HG03064 (cell line): ENCODE results near the gene OR52K1.

Source experiments
- ATAC-seq: cut with Tn5 transposase; IDR thresholded peaks from one replicate; pipeline ENCODE4 v1.9.1; 2021; ENCODE audit warnings: low read depth; ENCODE audit not compliant: unreplicated experiment

The OR52K1 gene

GRCh38 chr11:4482445-4482844 lies at the start of gene OR52K1:
OR52K1 (plus strand) TSS chr11:4482646; CDS start chr11:4488901, 6,255 bp downstream.
- no peak for ATAC-seq

DNA sequence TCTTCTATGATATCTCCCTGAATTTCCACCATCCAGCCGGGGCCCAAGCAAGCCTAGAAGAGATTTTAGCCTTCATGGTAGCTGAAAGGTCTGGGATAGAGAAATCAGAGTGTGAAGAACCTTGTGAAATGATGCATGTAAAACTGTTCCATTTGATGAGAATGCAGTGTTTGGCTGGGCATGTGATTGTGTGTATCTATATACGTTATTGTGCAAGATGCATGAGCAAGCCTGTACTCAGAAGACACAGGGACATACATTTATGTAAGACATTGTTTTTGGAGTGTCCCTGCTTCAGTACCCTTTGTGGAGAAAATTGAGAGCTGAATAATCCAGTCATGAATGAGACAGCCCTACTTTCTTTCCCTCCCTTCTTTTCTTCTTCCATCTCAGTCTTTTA lies 48.6 kb upstream of the OR52K1 start:
- ATAC-seq = no peak

DNA sequence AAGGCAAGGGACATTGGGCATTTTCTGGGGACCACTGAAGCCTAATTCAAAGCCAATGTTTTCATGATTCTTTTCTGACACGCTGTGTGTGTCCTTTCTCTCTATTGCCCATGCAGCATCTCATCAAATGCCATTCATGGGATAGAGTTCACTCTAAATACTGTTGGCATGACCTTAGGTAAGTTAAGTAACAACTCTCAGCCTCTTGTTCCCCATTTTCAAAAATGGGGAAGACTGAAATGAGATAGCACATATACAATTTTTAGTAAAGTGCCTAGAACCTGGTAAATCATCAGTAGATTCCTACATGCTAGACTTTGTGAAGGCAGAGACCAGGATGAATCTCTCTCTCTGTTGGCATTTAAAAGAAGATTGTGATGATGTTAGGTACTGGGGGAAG lies 46.0 kb upstream of the OR52K1 start:
- ATAC-seq = no peak

- ATAC-seq = no peak
These were observed 40.9 kb upstream of the OR52K1 start for GRCh38 chr11:4441515-4441914.

DNA sequence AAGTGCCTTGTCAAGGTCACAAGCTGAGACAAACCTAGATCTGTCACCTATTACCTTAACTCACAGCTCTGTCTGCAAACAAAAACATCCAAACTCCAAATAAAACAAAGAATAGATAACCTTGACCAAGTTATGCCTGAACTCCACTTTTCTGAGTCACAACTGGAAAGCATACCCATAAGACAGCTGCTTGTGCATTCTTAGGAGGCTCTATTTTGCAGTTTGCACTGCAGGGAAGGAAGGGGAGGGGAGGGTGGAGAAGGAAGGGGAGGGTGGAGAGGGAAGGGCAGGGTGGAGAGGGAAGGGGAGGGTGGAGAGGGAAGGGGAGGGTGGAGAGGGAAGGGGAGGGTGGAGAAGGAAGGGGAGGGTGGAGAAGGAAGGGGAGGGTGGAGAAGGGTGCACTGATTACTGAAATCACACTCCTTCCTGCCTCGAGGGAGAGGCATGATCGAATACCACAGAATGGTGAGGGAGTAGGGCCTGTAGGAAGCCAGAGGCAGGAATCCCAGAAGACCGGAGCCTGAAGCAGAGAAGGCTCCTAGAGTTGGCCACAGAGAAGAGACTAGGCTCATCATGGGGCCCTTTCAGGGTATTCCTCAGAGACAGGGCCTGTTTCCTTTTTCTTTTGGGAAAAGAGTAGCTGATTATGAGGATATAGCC lies 39.1 kb upstream of the OR52K1 start:
- no peak for ATAC-seq

GRCh38 chr11:4448995-4449394 lies 33.5 kb upstream of the OR52K1 start, which contains the start of gene OR52K2:
OR52K2 (plus strand) TSS chr11:4449295; CDS start chr11:4449340, 45 bp downstream.
- ATAC-seq = no peak

- no peak for ATAC-seq
These were observed 29.3 kb upstream of the OR52K1 start for GRCh38 chr11:4453118-4453517.

DNA sequence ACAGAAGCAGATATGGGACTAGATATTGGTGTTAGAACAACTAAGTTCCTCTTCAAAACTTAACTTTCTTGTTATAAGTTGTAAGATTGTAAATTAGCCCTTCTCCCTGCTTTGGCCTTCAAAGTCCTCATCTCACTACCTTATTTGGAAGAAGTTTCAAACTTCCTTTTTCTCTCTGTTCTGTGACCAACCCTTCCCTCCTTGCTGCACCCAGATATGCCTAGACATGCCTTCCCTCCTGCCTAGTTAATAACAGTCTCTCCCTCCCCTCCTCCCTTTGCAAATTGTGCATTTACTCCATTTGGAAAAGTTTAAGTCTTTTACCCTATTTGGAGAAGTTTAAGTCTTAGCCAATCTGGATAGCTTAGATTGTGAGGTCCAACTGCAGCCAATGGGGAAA lies 28.4 kb upstream of the OR52K1 start:
- no peak for ATAC-seq

GRCh38 chr11:4455419-4455818 lies 27.0 kb upstream of the OR52K1 start:
- no peak for ATAC-seq

DNA sequence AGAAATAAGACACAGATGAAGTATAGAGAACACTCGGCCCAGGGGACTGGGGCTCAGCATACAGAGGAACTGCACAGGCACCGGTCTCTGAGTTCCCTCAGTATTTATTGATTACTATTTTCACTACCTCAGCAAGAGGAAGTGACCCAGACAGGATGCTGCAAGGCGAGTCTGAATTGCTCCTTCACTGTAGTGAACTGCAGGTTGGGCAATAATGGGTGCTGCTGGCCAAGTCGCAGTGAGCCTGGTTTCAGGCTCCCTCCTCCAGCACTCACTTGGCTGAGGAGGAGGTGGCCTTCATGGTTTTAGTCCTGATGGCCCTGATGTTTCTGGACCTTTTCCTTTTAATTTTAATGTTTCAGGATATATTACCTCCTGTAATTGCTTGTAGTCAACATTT lies 22.9 kb upstream of the OR52K1 start:
- no peak for ATAC-seq

DNA sequence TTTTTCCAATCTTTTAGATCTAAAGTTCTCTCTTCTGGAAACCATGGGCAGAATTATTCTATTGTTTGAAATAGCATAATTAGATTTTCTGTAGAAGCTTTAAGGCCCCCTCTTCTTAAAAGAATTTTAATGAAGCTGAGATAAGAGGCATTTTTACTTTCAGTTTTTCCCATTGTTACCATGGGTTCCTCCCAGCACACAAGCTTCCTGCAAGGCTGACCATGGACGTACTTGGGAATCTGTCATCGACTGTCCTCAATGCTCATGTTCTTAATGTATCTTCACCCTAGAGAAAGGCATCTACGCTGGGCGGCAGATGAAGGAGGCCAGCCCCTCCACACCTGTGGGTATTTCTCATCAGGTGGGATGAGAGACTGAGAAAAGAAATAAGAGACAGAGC lies 22.3 kb upstream of the OR52K1 start:
- ATAC-seq = no peak

GRCh38 chr11:4464216-4465159 lies 18.0 kb upstream of the OR52K1 start:
- ATAC-seq = no peak

- no peak for ATAC-seq
These were observed 17.0 kb upstream of the OR52K1 start for GRCh38 chr11:4465407-4465806.

DNA sequence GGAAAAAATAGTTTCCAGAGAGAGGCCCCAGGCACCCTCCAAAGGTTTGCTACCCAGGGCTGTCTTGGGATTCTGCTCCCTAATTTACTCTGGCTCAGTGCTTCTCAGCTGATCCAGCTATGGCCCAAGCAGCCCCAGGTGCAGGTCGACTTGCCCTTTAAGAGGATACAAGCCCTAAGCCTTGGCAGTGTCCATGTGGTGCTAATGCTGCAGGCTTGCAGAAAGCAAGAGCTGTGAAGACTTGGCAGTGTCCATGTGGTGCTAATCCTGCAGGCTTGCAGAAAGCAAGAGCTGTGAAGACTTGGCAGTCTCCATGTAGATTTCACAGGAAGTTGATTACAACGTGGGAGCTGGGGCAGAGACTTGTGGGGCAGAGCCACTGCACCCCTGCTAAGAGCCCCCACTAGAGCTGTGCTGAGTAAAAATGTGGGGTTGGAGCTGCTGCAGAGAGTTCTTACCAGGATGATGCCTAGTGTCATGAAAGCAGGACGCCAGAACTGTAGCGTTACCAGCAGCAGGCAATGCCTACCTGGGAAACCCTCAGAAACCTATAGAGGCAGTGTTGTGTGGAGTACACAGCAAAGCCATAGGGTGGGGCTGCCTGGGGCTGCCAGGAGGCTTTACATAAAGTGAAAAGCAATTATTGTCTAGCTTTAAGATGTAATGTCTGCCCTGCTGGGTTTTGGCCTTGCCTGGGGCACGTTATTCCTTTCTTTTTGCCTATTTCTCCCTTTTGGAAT lies 16.1 kb upstream of the OR52K1 start:
- no peak for ATAC-seq

GRCh38 chr11:4466871-4467442 lies 15.5 kb upstream of the OR52K1 start:
- no peak for ATAC-seq

GRCh38 chr11:4467811-4468606 lies 14.4 kb upstream of the OR52K1 start:
- ATAC-seq = no peak

DNA sequence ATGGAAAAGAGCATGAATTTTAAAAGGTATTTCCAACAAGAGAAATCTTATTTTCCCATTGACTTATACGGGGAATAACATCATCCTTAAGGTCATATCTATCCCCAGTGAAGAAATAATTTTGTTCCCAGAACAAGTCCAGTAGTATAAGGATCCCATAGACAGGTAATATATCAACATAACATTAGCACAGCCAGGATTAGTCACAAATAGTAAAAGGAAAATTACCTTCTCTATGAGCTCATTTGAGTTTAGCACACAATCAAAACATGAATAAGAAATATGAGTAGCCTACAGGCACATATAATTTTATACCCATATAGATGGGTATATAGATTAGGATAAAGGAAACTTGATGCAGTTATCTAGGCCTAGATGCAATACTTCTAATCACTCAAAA lies 2.8 kb upstream of the OR52K1 start:
- no peak for ATAC-seq

DNA sequence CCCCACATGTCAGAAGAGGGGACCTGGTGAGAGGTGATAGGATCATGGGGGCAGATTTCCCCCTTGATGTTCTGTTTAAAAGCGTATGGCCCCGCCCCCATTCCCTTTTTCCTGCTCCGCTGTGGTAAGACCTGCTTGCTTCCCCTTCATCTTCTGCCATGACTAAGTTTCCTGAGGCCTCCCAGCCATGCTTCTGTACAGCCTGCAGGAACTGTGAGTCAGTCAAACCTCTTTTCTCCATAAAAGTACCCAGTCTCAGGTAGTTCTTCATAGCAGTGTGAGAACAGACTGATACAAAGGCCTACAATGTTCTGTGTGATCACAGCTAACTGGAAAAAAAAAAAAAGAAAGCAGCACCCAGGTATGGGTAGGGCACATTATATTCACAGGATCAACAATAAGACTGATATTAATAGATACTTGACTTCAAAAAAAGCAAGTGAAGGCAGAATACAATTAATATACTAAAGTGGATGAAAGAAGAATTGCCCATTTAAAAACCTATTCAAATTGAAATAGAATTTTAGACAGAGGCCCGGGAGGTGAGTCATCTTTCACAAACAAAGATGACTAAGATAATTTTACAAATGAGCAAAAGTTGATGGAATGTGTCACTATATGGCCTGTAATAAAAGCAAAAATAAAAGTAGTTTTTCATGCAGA lies 1.7 kb upstream of the OR52K1 start:
- no peak for ATAC-seq

DNA sequence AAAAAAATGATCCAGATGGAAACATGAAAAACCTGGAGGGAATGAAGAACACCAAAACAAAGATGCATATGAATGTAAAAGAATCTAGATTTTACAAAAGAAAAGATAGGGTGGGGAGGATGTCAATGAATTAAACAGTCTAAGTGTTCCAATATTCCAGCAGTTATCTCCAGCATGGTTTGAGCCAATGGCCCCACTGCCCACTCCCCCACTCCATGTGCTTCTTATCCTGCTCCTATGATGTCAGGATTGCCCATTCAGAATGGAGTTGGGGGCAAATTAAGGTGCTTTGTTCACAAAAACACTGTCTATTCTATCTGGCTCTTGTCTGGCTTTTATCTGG lies 1.2 kb upstream of the OR52K1 start:
- ATAC-seq = no peak

- ATAC-seq = no peak
These were observed 1.9 kb downstream of the OR52K1 start for GRCh38 chr11:4484310-4484709.
